Body of pancreas (tissue), 4 donors: ENCODE measurements around the gene SGMS1.

Source experiments
- POLR2A ChIP-seq, 3 donors: fragments of 450-650 bp; IDR thresholded peaks; one replicate each; pipeline ENCODE4 v1.6.1; 2016; ENCODE audit warnings: antibody characterized with exemption in 3 of 3, mild to moderate bottlenecking in 2 of 3
- TF ChIP-seq, protein P1 (sequence below), 7 experiments: fragments of 450-650 bp in 4 of 7; fragments of 200-600 bp in 3 of 7; sonication (generic) in 3 of 7; IDR thresholded peaks; one replicate each; pipeline ENCODE4 v1.5.1; 2016 to 2019; ENCODE audit warnings: antibody characterized with exemption in 7 of 7

DNA sequence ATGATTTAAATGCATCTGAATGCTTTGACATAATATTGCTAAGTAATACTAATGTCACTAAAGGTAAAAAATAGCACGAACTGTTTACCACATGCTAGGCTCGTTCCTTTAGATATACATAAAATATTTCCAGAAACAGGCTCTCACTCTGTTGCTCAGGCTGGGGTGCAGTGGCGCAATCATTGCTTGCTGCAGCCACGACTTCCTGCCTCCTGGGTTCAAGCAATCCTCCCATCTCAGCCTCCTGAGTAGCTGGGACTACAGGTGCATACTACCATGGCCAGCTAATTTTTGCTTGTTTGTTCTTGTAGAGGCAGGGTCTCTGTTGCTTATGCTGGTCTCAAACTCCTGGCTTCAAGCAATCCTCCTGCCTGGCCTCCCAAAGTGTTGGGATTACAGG, 183.3 kb downstream of the SGMS1 start:
- TF ChIP-seq, protein P1, sequence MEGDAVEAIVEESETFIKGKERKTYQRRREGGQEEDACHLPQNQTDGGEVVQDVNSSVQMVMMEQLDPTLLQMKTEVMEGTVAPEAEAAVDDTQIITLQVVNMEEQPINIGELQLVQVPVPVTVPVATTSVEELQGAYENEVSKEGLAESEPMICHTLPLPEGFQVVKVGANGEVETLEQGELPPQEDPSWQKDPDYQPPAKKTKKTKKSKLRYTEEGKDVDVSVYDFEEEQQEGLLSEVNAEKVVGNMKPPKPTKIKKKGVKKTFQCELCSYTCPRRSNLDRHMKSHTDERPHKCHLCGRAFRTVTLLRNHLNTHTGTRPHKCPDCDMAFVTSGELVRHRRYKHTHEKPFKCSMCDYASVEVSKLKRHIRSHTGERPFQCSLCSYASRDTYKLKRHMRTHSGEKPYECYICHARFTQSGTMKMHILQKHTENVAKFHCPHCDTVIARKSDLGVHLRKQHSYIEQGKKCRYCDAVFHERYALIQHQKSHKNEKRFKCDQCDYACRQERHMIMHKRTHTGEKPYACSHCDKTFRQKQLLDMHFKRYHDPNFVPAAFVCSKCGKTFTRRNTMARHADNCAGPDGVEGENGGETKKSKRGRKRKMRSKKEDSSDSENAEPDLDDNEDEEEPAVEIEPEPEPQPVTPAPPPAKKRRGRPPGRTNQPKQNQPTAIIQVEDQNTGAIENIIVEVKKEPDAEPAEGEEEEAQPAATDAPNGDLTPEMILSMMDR (IDR thresholded peaks at IDR 0.05), result no peak
- TF ChIP-seq POLR2A (IDR thresholded peaks at IDR 0.05), result no peak
